Hepatocyte (in vitro differentiated cells): ENCODE results near the gene FMN1. TPM values are rescaled to one million over a fixed set of nuclear protein-coding genes. Genes with fewer than 3 reads are reported as not detected.

ENCODE experiments used
- DNase-seq: peaks from one replicate; pipeline ENCODE4 v3.0.0-alpha.2; 2016; ENCODE audit warnings: low spot score
- H2AFZ ChIP-seq: fragments of 200-600 bp; sonication (generic); 2 replicates; pipeline ENCODE4 v1.6.0; 2016; ENCODE audit warnings: antibody characterized with exemption, mild to moderate bottlenecking
- H3K27ac ChIP-seq: fragments of 200-600 bp; sonication (generic); 2 replicates; pipeline ENCODE4 v1.5.1; 2016; ENCODE audit warnings: mild to moderate bottlenecking
- H3K27me3 ChIP-seq: fragments of 200-600 bp; sonication (generic); 2 replicates; pipeline ENCODE4 v1.6.1; 2016
- H3K36me3 ChIP-seq: fragments of 200-600 bp; sonication (generic); replicated peaks from 2 replicates; pipeline ENCODE4 v1.5.1; 2016; ENCODE audit warnings: low read depth; ENCODE audit not compliant: insufficient read depth
- H3K4me1 ChIP-seq: fragments of 200-600 bp; sonication (generic); 2 replicates; pipeline ENCODE4 v1.5.1; 2016; ENCODE audit warnings: mild to moderate bottlenecking, moderate library complexity; ENCODE audit not compliant: insufficient read depth
- H3K4me2 ChIP-seq: fragments of 200-600 bp; sonication (generic); 2 replicates; pipeline ENCODE4 v1.6.0; 2016
- H3K4me3 ChIP-seq: fragments of 200-600 bp; sonication (generic); 2 replicates; pipeline ENCODE4 v1.5.1; 2016; ENCODE audit warnings: mild to moderate bottlenecking
- H3K79me2 ChIP-seq: fragments of 200-600 bp; sonication (generic); 2 replicates; pipeline ENCODE4 v1.6.0; 2017; ENCODE audit warnings: mild to moderate bottlenecking
- H3K9me2 ChIP-seq: fragments of 200-600 bp; sonication (generic); replicated peaks from 2 replicates; pipeline ENCODE4 v1.6.0; 2017; ENCODE audit warnings: mild to moderate bottlenecking; ENCODE audit not compliant: insufficient read depth
- H3K9me3 ChIP-seq: fragments of 200-600 bp; sonication (generic); 2 replicates; pipeline ENCODE4 v1.5.1; 2016; ENCODE audit warnings: low read depth, mild to moderate bottlenecking
- H4K20me1 ChIP-seq: fragments of 200-600 bp; sonication (generic); 2 replicates; pipeline ENCODE4 v1.6.0; 2016; ENCODE audit warnings: mild to moderate bottlenecking; ENCODE audit not compliant: insufficient read depth, poor library complexity, severe bottlenecking
- EZH2 ChIP-seq: fragments of 200-600 bp; sonication (generic); IDR thresholded peaks from 2 replicates; pipeline ENCODE4 v1.6.1; 2016; ENCODE audit warnings: antibody characterized with exemption, mild to moderate bottlenecking, borderline replicate concordance
- EZH2phosphoT487 ChIP-seq: fragments of 200-600 bp; sonication (generic); IDR thresholded peaks from one replicate; pipeline ENCODE4 v1.6.1; 2018; ENCODE audit warnings: antibody characterized with exemption, mild to moderate bottlenecking, low read depth, moderate library complexity; ENCODE audit not compliant: unreplicated experiment, severe bottlenecking
- WGBS: methylation state at CpG from one replicate; pipeline ENCODE4 v1.1.6; 2016; ENCODE audit warnings: low lambda C conversion rate; ENCODE audit errors: missing lambda C conversion rate; 5-methylcytosine and 5-hydroxymethylcytosine counted together
- polyA plus RNA-seq: library from polyadenylated mRNA; unstranded; fragments of >200 nt; fragmentation: Nextera tagmentation; extraction: Ambion mirVana; gene quantifications from 2 replicates; pipeline ENCODE4 v1.2.1, GENCODE V29; 2016
- total RNA-seq: library from RNA; depleted of rRNA; stranded (reverse); fragments of >200 nt; gene quantifications from 2 replicates; pipeline ENCODE4 v1.2.3, GENCODE V29; 2014
- TF ChIP-seq, protein P1 (sequence below): fragments of 200-600 bp; sonication (generic); IDR thresholded peaks from 2 replicates; pipeline ENCODE4 v1.5.1; 2016; ENCODE audit warnings: antibody characterized with exemption, mild to moderate bottlenecking; ENCODE audit not compliant: poor library complexity

Gene FMN1
- total and polyA plus RNA-seq, 2 experiments from 2014 or later: 0.07 to 0.70 TPM

DNA sequence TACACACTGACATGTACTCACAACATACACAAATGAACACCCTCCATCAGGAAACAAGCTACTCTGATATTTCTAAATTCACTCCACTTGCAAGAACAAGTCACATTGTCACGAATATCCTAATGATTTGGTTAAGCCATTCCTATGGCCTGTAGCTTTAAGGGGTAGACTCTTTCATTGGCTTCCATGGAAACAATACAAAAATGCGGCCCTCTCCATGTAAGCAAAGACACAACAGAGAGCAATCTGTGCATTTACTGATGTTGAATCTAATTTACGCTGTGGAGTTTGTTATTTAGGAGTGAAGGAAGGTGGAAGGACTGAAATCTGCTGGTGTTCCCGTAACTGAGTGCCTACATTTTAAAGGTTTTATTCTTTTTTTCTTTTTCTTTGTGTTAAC, 114.5 kb downstream of the FMN1 start:
- TF ChIP-seq EZH2 (no peak), EZH2phosphoT487 (no peak)
- TF ChIP-seq, protein P1, sequence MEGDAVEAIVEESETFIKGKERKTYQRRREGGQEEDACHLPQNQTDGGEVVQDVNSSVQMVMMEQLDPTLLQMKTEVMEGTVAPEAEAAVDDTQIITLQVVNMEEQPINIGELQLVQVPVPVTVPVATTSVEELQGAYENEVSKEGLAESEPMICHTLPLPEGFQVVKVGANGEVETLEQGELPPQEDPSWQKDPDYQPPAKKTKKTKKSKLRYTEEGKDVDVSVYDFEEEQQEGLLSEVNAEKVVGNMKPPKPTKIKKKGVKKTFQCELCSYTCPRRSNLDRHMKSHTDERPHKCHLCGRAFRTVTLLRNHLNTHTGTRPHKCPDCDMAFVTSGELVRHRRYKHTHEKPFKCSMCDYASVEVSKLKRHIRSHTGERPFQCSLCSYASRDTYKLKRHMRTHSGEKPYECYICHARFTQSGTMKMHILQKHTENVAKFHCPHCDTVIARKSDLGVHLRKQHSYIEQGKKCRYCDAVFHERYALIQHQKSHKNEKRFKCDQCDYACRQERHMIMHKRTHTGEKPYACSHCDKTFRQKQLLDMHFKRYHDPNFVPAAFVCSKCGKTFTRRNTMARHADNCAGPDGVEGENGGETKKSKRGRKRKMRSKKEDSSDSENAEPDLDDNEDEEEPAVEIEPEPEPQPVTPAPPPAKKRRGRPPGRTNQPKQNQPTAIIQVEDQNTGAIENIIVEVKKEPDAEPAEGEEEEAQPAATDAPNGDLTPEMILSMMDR: no peak
- Histone ChIP-seq H3K27me3 (peaks cover 4% of the 10 kb centered on the region), H3K27ac (no peak overlapping the region), H3K9me2 (no peaks in the 10 kb centered on the region), H3K36me3 (no peaks in the 10 kb centered on the region), H3K9me3 (no peaks in the 10 kb centered on the region), H3K4me3 (no peak overlapping the region), H3K79me2 (no peaks in the 10 kb centered on the region), H4K20me1 (no peaks in the 10 kb centered on the region), H2AFZ (no peak overlapping the region), H3K4me2 (no peak overlapping the region), H3K4me1 (no peaks in the 10 kb centered on the region)
- WGBS: 73% methylated on average over 4 of the region's 4 CpGs
- no peak for DNase-seq

DNA sequence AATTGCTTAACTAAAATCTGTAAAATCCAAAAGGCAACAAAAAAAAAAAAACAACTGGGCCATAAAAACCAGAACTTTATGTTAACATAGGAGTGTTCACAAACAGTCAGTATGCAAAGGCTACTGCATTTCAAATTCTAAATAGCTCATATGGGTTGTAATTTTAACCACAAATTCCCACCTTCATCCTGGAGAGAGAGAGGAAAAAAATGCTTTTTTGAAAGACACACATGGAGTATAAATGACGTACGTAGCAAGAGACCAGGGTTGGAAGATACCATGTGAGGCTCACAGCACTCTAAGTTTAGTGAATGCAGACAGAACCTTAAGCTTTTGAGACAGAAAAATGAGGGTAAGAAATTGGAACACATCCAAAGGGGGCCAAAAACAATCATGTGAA, 115.9 kb downstream of the FMN1 start:
- 81% methylated on average over 2 of the region's 2 CpGs for WGBS
- Histone ChIP-seq H3K9me3 (no peaks in the 10 kb centered on the region), H3K27me3 (peaks cover 4% of the 10 kb centered on the region), H3K79me2 (no peaks in the 10 kb centered on the region), H3K9me2 (no peaks in the 10 kb centered on the region), H3K4me1 (no peaks in the 10 kb centered on the region), H2AFZ (no peak overlapping the region), H3K4me2 (no peak overlapping the region), H3K27ac (no peak overlapping the region), H3K4me3 (no peak overlapping the region), H3K36me3 (no peaks in the 10 kb centered on the region), H4K20me1 (no peaks in the 10 kb centered on the region)
- TF ChIP-seq, protein P1: no peak
- no peak for TF ChIP-seq EZH2phosphoT487
- no peak for TF ChIP-seq EZH2
- no peak for DNase-seq

DNA sequence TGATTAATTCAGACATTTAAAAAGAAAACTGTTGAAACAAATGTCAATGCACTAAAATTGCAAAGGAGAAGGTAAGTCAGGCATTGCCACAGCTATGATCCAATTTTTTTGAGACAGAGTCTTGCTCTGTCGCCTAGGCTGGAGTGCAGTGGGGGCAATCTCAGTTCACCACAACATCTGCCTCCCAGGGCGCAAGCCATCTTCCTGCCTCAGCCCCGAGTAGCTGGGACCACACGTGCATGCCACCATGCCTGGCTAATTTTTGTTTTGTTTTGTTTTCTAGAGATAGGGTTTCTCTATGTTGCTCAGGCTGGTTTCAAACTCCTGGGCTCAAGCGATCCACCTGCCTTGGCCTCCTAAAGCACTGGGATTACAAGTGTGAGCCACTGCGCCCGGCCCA, 117.6 kb downstream of the FMN1 start:
- Histone ChIP-seq H3K4me1 (no peaks in the 10 kb centered on the region), H3K27ac (no peak overlapping the region), H3K27me3 (peaks cover 4% of the 10 kb centered on the region), H3K9me2 (no peaks in the 10 kb centered on the region), H3K9me3 (no peaks in the 10 kb centered on the region), H2AFZ (no peak overlapping the region), H3K36me3 (no peaks in the 10 kb centered on the region), H3K4me3 (no peak overlapping the region), H3K4me2 (no peak overlapping the region), H4K20me1 (no peaks in the 10 kb centered on the region), H3K79me2 (no peaks in the 10 kb centered on the region)
- WGBS: 89% methylated on average over 7 of the region's 7 CpGs
- no peak for DNase-seq
- TF ChIP-seq, protein P1: no peak
- TF ChIP-seq EZH2: no peak
- no peak for TF ChIP-seq EZH2phosphoT487

DNA sequence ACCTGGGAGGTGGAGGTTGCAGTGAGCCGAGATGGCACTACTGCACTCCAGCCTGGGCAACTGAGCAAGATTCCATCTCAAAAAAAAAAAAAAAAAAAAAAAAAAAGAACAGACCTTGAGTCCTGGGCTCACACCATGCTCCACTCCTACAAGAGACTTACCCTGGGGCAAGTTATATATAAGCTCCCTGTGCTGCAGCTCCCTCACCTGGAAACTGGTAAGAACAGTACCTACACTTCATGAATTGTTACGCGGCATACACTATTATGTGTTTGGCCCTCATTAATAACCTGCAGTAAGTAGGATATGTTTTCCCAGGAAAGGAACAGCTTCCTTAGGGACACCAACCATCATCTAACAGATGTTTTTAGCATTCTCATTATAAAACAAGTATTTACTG, 119.6 kb downstream of the FMN1 start:
- Histone ChIP-seq H3K9me3 (no peaks in the 10 kb centered on the region), H3K4me1 (no peaks in the 10 kb centered on the region), H2AFZ (no peak overlapping the region), H3K4me3 (no peak overlapping the region), H3K79me2 (no peaks in the 10 kb centered on the region), H3K27ac (no peak overlapping the region), H3K36me3 (no peaks in the 10 kb centered on the region), H3K27me3 (peaks cover 4% of the 10 kb centered on the region), H3K9me2 (no peaks in the 10 kb centered on the region), H3K4me2 (no peak overlapping the region), H4K20me1 (no peaks in the 10 kb centered on the region)
- DNase-seq: no peak
- TF ChIP-seq EZH2: no peak
- TF ChIP-seq, protein P1: no peak
- TF ChIP-seq EZH2phosphoT487: no peak
- 98% methylated on average over 2 of the region's 3 CpGs for WGBS
